ENCODE measurements around the gene SHISA9.

SHISA9 gene

GRCh38 chr16:12942861-12943260 lies 41.5 kb downstream of the SHISA9 start:
- no peak for DNase-seq (ENCODE audit: low read depth, low spot score)
- no peak overlapping the region for H3K27ac ChIP-seq

- no peak for DNase-seq (ENCODE audit: low read depth, low spot score)
- H3K27ac ChIP-seq: no peak overlapping the region
Measured at GRCh38 chr16:12944300-12944699, 42.9 kb downstream of the SHISA9 start.

GRCh38 chr16:12951392-12951791 lies 50.0 kb downstream of the SHISA9 start:
- no peak for DNase-seq (ENCODE audit: low read depth, low spot score)
- H3K27ac ChIP-seq: no peak overlapping the region

- H3K27ac ChIP-seq: no peak overlapping the region
- no peak for DNase-seq (ENCODE audit: low read depth, low spot score)
Measured at GRCh38 chr16:12951976-12952375, 50.6 kb downstream of the SHISA9 start.

- H3K27ac ChIP-seq: no peak overlapping the region
- DNase-seq (ENCODE audit: low read depth, low spot score): no peak
Measured at GRCh38 chr16:12958366-12958765, 57.0 kb downstream of the SHISA9 start.

GRCh38 chr16:12959072-12959471 lies 57.7 kb downstream of the SHISA9 start:
- H3K27ac ChIP-seq: no peak overlapping the region

GRCh38 chr16:12961626-12962025 lies 60.2 kb downstream of the SHISA9 start:
- DNase-seq (ENCODE audit: low read depth, low spot score): no peak
- H3K27ac ChIP-seq: no peak overlapping the region

More at GRCh38 chr16:12959072-12959471, 57.7 kb downstream of the SHISA9 start:
- no peak for DNase-seq (ENCODE audit: low read depth, low spot score)

- DNase-seq (ENCODE audit: low read depth, low spot score): no peak
- no peak overlapping the region for H3K27ac ChIP-seq
Measured at GRCh38 chr16:12964461-12964860, 63.1 kb downstream of the SHISA9 start.

- no peak for DNase-seq (ENCODE audit: low read depth, low spot score)
- H3K27ac ChIP-seq: no peak overlapping the region
Measured at GRCh38 chr16:12965274-12965804, 63.9 kb downstream of the SHISA9 start.

- H3K27ac ChIP-seq: no peak overlapping the region
- DNase-seq (ENCODE audit: low read depth, low spot score): no peak
Measured at GRCh38 chr16:12971241-12971640, 69.8 kb downstream of the SHISA9 start.

- DNase-seq (ENCODE audit: low read depth, low spot score): no peak
- no peak overlapping the region for H3K27ac ChIP-seq
Measured at GRCh38 chr16:12972246-12972645, 70.8 kb downstream of the SHISA9 start.

- no peak overlapping the region for H3K27ac ChIP-seq
- DNase-seq (ENCODE audit: low read depth, low spot score): no peak
Measured at GRCh38 chr16:12975766-12976165, 74.4 kb downstream of the SHISA9 start.

GRCh38 chr16:12976496-12976895 lies 75.1 kb downstream of the SHISA9 start:
- no peak overlapping the region for H3K27ac ChIP-seq
- DNase-seq (ENCODE audit: low read depth, low spot score): no peak

- no peak for DNase-seq (ENCODE audit: low read depth, low spot score)
- no peak overlapping the region for H3K27ac ChIP-seq
Measured at GRCh38 chr16:12976936-12977335, 75.5 kb downstream of the SHISA9 start.

GRCh38 chr16:12985516-12985915 lies 84.1 kb downstream of the SHISA9 start:
- DNase-seq (ENCODE audit: low read depth, low spot score): no peak
- no peak overlapping the region for H3K27ac ChIP-seq

- DNase-seq (ENCODE audit: low read depth, low spot score): no peak
- no peak overlapping the region for H3K27ac ChIP-seq
Measured at GRCh38 chr16:12988071-12988470, 86.7 kb downstream of the SHISA9 start.

- H3K27ac ChIP-seq: no peak overlapping the region
- no peak for DNase-seq (ENCODE audit: low read depth, low spot score)
Measured at GRCh38 chr16:12992066-12992465, 90.7 kb downstream of the SHISA9 start.

GRCh38 chr16:12994402-12994801 lies 93.0 kb downstream of the SHISA9 start:
- H3K27ac ChIP-seq: no peak overlapping the region
- DNase-seq (ENCODE audit: low read depth, low spot score): no peak

- no peak for DNase-seq (ENCODE audit: low read depth, low spot score)
- no peak overlapping the region for H3K27ac ChIP-seq
Measured at GRCh38 chr16:12995721-12996372, 94.4 kb downstream of the SHISA9 start.

GRCh38 chr16:12998361-12999085 lies 97.1 kb downstream of the SHISA9 start:
- no peak overlapping the region for H3K27ac ChIP-seq
- no peak for DNase-seq (ENCODE audit: low read depth, low spot score)

- no peak for DNase-seq (ENCODE audit: low read depth, low spot score)
- no peak overlapping the region for H3K27ac ChIP-seq
Measured at GRCh38 chr16:12999368-12999767, 98.0 kb downstream of the SHISA9 start.

Measured in epithelial cell of prostate (primary cell).